HG03521 (cell line): ENCODE data around the gene BDKRB1.

Source experiments
- ATAC-seq: cut with Tn5 transposase; IDR thresholded peaks from one replicate; pipeline ENCODE4 v1.9.1; 2021; ENCODE audit warnings: mild to moderate bottlenecking, moderate library complexity; ENCODE audit not compliant: unreplicated experiment

Gene BDKRB1

DNA sequence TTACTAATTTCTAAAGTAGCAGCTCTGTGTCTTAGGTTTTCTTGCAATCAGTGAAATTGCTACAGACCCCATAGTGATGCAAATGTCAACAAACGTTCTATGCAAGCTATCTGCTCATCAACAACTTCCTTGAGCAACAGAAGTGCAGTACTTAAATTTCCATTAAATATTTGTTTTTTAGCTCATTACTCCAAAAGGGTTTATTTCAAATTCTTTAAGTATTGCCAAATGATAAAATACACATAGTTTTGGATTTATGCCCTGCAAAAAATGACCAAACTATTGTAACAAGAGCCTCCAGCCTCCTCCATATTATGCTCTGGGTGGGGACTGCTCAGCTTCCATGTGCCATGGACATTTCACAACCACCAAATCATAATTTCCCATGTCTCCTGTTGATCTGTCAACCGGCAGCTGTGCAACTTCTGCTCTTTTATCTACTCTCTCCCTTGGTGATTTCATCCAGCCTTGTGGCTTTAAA lies 4.4 kb downstream of the BDKRB1 start:
- no peak for ATAC-seq

DNA sequence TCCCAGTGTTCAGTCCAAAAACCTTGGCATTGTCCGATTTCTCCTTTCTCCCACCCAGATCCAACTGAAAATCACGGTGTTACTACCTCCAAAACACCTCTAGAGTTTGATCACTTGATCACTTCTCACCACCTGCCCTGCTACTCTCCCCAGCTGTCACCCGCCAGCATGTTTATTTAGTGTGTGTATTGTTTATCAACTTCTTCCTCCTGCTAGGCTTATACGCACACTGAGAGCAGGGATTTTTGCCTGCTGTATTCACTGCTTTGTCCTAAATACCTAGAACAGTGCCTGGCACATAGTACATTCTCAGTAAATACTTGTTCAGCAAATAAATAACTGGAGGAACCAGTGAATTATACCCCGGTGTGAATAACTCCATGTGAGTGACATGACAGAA lies 5.0 kb downstream of the BDKRB1 start:
- ATAC-seq = no peak

DNA sequence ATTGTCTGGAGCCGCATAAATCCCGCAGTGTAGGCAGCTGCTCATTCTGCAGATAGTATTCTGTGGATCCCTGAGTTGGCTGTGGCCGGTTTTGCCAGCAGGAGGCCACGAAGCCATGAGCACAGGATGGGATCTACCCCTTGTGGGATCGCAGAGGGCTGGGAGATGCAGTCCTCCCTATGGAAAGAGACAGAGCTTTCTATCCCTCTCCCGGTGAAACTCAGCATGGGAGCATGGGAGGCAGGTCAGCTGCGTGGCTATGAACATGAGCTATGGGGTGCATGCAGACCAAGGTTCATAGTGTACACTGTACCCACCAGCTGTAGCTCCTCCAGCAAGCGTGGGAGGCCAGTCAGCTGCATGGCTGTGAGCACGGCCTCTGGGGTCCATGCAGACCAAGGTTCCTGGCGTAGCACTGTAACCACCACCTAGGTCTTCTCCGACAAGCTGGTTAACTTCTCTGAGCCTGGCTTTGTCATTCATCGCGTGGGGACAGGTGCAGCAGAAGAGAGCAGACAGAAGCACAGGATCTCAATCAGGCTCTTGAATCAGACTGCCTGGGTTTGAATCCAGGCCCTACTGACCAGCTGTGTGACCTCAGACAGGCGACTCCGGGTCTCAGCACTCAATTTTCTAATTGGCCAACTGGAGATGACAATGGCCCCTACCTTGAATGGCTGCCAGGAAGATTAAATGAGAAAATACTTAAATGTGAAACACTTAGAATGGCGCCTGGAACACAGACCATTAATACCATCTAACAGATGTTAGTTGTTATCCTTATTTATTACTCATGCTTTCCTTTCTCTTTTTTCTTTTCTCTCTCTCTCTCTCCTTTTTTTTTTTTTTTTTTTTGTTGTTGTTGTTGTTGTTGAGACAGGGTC lies 6.0 kb downstream of the BDKRB1 start:
- ATAC-seq = no peak

DNA sequence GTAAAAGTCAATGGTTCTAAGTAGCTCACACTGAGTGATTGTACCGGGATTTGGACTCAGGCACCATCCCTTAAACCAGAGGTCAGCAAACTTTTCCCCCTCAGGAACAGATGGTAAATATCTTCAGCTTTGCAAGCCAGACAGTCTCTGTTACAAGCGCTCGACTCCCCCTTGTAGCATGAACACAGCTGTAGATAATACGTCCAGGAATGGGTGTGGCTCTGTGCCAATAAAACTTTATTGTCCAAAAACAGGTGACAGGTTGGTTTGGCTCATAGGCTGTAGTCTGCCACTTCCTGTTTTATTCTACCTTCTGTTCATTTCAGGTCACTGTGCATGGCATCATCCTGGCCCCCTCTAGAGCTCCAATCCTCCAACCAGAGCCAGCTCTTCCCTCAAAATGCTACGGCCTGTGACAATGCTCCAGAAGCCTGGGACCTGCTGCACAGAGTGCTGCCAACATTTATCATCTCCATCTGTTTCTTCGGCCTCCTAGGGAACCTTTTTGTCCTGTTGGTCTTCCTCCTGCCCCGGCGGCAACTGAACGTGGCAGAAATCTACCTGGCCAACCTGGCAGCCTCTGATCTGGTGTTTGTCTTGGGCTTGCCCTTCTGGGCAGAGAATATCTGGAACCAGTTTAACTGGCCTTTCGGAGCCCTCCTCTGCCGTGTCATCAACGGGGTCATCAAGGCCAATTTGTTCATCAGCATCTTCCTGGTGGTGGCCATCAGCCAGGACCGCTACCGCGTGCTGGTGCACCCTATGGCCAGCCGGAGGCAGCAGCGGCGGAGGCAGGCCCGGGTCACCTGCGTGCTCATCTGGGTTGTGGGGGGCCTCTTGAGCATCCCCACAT lies 7.6 kb downstream of the BDKRB1 start:
- ATAC-seq = no peak

DNA sequence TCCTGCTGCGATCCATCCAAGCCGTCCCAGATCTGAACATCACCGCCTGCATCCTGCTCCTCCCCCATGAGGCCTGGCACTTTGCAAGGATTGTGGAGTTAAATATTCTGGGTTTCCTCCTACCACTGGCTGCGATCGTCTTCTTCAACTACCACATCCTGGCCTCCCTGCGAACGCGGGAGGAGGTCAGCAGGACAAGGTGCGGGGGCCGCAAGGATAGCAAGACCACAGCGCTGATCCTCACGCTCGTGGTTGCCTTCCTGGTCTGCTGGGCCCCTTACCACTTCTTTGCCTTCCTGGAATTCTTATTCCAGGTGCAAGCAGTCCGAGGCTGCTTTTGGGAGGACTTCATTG lies 8.2 kb downstream of the BDKRB1 start:
- ATAC-seq = no peak

DNA sequence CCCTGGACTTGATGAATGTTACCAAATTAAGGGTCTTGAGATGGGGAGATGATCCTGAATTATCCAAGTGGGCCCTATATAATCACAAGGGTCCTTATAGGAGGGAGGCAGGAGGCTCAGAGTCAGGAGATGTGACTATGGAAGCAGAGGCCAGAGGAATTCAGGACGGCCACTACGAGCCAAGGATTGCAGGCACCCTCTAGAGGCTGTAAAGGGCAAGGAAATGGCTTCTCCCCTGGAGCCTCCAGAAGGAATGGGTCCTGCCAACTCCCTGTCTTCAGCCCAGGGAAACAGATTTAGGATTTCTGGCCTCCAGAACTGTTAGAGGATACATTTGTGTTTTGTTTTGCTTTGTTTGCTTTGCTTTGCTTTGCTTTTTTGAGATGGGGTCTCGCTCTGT lies 8.8 kb downstream of the BDKRB1 start:
- no peak for ATAC-seq

DNA sequence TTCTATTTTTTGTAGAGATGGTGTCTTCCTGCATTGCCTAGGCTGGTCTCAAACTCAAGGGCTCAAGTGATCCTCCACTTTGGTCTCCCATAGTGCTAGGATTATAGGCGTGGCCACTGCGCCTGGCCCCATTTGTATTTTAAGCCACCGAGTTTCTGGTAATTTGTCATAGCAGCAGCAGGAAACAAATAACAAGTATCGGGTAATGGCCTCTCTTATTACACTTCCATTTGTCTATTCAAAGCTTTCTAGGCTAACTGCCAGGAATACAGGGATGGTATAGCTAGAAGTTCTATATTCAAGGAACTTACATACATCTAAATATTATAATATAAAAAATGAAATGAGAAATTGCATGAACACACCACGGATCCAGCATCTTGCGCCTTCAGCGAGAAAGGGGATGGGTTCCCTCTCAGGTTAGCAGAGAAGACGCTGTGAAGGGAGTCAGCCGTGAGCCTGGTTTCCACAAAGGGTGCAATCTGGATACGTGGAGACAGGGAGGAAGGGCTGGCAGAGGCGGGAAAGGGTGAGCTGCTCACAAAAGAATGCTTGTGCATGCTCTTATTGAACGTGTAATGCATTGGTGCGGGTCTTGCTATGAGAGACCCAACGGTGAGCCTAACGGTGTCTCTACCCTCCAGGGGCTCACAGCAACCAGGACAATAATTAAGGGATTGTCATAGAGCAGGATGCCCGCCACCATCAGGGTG lies 9.5 kb downstream of the BDKRB1 start:
- no peak for ATAC-seq

DNA sequence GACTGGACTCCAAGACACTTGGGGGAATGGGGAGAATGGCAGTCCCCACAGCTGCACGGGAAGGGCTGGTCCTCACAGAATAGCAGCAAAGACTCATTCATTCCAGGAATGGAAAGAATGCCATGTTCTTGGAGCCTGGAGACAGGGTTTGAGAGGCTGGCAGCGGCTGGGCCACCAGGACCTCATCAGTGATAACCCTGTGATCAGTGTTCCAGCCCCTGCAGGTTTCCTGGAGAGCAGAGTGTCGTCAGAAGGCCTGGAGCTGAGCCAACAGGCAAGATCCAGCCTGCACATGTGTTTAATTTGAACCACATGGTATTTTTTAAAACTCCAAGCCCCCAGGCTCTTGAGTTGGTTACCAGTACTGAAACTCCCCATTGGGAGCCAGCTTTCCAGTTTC lies 11.3 kb downstream of the BDKRB1 start:
- ATAC-seq = no peak

DNA sequence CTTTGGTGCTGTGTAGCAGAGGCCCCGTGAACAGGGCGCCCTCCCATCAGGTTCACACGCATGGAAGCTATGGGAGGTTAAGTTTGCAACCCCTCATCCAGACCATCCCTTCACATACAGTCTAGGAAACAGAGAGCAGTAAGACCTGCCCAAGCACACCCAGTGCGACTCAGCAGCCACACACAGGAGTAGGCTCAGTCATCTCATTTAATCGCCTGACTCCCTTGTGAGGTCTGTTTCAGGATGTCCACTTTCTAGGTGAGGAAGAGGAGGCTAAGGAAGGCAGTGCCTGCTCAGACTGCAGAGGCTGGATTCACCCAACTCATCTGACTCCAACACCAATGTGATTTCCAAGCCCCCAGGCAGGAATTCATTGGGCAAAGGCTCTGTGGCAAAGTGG lies 11.9 kb downstream of the BDKRB1 start:
- no peak for ATAC-seq

DNA sequence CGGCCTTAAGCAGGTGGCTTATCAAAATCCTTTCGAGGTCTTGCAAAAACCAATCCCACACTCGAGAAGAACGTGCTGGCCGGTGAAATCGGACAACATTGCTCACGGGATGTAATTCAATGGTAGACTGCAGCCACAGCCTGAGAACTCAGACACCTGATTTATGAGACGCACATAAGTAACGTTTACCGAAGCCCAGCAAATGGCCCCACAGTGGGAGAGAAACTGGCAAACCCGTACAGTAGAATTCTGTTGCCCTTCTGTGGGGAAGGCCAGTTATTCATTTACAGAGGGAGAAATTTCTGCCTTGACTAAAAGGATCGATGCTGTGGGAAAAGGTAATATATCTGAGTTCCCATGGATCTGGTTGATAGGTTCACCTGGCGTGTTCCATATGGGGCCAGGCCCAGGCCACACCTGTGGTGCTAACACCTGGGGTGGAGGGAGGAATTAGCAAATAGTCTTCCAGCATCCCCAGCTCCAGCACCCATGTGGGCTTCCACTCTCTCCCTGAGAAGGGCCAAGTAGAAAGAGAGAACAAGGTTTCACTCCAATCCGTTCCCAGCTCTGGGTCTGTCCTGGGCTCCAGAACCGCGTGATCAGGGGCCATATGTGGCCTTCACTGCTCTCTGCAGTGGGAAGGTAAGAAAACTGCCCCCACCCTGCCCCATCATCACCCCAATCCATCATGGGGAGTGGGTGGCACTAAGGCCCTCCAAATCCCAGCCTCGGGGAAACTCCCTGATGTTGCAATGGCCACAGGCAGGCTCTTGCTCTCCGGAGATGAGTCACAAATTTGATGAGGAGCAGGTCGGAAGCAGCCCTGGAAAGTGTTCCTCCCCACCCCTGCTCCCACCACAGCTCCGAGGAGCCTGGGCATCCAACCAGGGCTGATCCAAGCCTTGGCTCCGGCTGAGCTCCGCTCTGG lies 12.7 kb downstream of the BDKRB1 start:
- ATAC-seq = no peak

DNA sequence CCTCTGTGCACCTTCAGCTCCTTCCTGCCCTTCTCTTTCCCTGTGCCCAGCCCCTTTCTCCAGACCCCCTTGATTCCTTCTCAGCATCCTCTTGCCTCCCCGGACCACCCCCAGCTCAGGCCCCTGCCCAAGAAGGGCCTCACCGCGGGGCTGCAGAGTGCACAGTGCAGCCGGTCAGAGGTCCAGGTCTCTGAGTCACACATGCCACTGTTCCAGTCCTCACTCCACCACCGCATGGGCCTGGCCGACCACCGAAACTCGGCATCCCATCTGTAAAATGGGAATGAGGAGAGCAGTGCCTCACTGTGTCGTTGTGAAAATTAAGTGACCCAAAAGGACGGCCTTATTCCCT lies 13.3 kb downstream of the BDKRB1 start:
- ATAC-seq = no peak

DNA sequence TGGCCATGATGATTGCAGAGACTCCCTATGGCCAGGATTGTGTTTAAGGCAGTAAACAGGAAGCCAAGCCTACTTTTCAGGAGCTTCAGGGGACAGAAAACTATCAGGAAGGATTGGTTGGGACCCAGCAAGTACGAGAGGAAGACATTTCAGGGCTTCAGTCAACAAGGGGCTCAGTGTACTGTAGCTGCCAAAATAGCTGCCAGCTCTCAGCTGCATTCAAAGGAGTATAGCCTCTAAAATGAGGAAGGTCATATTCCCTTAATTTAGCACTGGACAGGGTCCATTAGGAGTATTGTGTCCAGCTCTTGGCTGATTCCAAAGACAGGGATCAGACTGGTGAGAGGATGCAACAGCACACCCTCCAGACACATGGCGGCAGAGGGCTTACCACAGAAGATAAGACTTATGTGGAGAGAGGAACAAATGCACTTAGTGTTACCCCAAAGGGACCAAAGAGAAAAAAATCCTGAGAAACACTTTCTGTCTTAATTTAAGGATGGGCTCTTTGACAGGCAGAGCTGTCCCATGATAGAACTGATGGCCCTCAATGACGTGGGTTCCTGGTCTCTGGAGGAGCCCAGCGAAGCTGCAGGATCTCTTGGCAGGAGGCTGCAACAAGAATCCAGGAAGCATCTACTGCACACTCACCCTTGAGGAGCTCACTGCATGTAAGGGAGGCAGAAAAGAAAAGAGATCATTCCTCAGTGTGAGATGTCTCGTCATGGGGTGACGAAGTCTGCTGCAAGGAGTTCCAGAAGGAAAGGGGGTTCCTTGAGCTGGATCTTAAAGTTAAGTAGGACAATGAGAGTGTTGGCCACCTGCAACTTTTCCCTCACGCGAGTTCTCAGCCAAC lies 14.8 kb downstream of the BDKRB1 start:
- no peak for ATAC-seq

DNA sequence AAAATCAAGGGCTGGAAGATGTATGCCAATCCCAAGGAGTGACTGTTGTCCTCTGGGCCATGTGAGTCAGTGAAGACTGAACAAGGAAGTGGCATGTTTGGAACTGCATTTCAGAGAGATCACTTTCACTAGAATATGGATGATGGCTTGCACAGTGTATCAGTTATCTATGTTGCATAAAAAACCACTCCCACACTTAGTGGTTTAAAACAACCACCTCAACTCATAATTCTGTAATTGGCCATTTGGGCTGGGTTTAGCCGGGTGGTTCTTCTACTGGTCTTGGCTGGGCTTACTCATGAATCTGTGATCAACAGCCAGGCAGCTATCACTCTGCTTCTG lies 15.4 kb downstream of the BDKRB1 start:
- ATAC-seq = no peak

DNA sequence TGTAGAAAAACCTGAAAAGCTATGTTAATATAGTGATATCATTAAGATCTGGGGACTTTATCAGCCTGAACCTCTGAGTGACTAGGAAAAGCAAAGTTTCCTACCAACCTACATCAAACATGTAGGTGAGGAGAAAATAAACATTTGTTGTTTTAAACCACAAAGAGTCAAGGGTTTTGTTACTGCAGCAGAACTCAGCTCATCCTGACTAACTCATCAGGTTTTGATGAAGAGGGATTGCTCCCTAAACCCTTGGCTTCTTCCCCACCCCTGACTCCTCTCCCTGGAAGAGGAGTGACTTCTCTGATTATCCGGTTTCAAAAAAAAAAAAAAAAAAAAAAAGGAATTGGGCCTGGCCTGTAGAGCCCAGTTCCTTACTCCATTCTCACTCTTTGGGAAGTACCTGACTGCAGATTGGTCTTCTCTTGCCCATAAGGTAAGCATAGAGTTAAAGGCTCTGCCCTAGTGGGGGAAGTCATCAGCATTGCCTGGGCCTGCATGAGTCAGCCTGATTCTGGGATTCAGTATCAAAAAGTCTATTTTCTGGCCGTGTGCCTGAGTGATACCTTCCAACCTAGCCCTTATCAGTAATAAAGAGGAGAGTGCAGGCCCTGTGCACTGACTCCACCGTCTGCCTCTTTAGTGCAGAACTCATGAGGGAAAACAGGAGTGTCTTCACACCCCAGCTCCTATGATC lies 16.9 kb downstream of the BDKRB1 start:
- no peak for ATAC-seq

DNA sequence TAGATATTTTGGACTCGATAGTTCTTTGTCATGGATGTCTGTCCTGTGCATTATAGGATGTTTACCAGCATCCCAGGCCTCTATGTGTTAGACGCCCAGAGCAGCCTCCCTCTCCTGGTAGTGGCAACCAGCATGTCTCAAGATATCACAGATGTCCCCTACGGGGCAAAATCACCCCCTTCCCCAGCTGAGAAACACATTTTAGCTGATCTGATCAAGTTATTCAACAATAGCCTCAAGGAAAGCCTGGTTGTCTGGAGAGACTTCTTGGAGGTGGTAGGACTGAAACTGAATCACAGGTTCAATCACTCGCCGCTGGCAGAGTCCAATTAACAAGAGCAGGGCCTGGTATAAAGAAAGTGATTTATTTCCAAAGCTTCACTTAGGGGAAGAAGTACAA lies 17.6 kb downstream of the BDKRB1 start:
- no peak for ATAC-seq

DNA sequence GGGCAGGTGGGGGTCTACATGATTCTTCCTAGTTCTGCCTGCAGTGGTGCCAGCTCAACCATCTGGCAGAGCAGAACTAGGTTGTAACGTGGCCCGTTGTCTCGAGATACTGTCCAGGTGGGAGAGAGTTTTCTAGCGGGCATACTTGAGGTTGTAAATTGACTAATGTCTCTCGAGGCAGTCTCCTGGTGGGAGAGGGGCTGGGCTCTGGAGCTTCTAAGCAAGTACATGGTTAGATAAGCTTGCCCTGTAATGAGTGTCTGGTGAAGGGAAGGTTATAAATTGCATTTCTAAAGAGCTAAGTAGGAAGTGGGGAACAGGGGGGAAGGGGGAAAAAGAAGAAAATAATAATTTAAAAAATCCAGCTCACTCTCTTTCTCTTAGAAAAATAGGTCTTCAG lies 18.1 kb downstream of the BDKRB1 start:
- ATAC-seq = no peak

DNA sequence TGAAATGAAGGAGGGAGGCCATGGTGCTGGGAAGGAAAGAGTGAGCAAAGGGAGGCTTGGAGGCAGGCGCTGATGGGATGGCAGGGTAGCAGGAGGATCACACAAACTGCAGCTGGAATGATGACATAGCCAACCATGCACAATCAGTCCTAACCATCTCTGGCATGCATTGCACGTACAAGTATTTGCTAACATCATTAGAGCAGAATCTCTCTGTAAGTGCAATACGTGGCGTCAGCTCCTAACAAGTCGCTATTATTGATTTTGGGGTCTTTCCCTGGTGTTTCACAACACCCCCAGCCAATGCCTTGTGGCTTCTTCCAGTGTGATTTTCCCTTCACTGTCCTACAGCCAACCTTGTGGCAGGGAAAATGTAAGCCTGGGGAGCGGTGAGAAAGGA lies 18.5 kb downstream of the BDKRB1 start:
- no peak for ATAC-seq

DNA sequence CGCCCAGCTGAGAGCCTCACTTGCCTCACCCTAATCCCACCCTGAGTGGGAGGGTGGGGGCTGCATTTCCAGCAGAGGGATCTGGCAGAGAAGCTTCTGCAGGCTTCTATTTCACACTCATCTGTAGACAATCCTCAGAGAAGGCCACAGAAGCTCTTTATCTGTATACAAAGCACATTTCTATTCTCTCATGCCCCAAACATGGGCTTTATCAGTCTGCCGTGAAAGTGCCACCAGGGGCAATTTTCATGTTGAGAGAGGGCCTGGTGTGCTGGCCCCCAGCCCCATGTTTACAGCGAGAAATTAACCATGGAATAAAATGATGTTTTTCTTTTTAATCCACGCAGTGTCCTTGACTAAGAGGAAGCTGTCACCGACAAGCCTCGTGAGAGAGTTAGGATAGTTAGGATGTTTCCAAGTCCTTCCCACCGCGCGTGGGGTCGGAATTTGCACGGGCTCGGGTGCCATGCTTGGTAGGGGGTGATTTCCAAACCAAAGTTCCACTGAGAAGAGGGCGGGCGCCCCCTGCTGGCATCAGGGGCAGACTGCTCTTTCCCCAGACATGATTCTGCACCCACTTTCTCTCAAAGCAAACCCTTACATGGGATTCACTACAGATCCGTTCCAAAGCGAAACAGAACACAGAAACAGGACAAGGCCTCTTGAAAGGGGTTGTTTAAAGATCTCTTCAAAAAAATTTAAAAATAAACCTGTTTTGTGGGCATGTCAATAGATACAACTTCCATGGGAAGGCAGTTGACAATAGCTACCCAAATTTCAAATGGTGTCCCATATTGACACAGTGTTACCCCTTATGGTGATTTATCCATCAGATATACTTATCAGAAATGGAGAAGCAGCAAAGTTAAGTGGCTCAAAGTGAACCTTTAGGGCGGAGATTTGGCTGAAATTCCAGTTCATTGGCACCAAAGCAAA lies 19.4 kb downstream of the BDKRB1 start:
- ATAC-seq = no peak
